SK-N-SH (cell line): ENCODE data around the gene CEP112. TPM values are rescaled to one million over a fixed set of nuclear protein-coding genes. Genes with fewer than 3 reads are reported as not detected.

Source experiments
- CTCF ChIA-PET: fragments of 300-600, 350-600 bp; formaldehyde crosslinking; extraction: SDS; loops from one replicate; lab custom pipeline; 2021; lab: Yijun Ruan, JAX
- POLR2A ChIA-PET: fragments of 350-600 bp; sonication (Branson Sonifier 250); formaldehyde crosslinking; extraction: SDS; loops from one replicate; lab custom pipeline; 2020; ENCODE audit warnings: antibody characterized with exemption, inconsistent platforms; lab: Yijun Ruan, JAX
- DNase-seq: peaks from one replicate; pipeline ENCODE4 v3.0.0; 2012
- H2AFZ ChIP-seq: fragments of 200-600 bp; sonication (generic); 2 replicates; pipeline ENCODE4 v1.8.1; 2016; ENCODE audit warnings: antibody characterized with exemption, mild to moderate bottlenecking, low read depth
- H3F3A ChIP-seq: fragments of 200-600 bp; sonication (generic); replicated peaks from 2 replicates; pipeline ENCODE3; 2016; ENCODE audit warnings: antibody characterized with exemption, mild to moderate bottlenecking; ENCODE audit not compliant: insufficient read depth
- H3K27ac ChIP-seq, 2 experiments: fragments of 200-500 bp in 1 of 2; fragments of 200-600 bp in 1 of 2; sonication (Bioruptor generic) in 1 of 2; sonication (generic), shearing (Covaris generic) in 1 of 2; 2 replicates each; pipeline versions ENCODE4 v1.5.1 to v1.6.1; 2014 to 2016; ENCODE audit warnings: low read depth in 2 of 2, inconsistent platforms in 1 of 2, low read length in 1 of 2, mild to moderate bottlenecking in 1 of 2, mixed read lengths in 1 of 2
- H3K27me3 ChIP-seq: fragments of 200-600 bp; sonication (generic), shearing (Covaris generic); 2 replicates; pipeline ENCODE4 v1.6.1; 2016; ENCODE audit warnings: mixed run types; ENCODE audit not compliant: insufficient read depth
- H3K36me3 ChIP-seq, 2 experiments: fragments of 200-500 bp in 1 of 2; fragments of 200-600 bp in 1 of 2; sonication (Bioruptor generic) in 1 of 2; sonication (generic) in 1 of 2; replicated peaks in 1 of 2; 2 replicates each; pipeline versions ENCODE3 to v1.5.1; 2014 to 2016; ENCODE audit warnings: low read length in 1 of 2, mild to moderate bottlenecking in 1 of 2; ENCODE audit not compliant: insufficient read depth in 2 of 2, control insufficient read depth in 1 of 2
- H3K4me1 ChIP-seq, 2 experiments: fragments of 200-500 bp in 1 of 2; fragments of 200-600 bp in 1 of 2; sonication (Bioruptor generic) in 1 of 2; sonication (generic), shearing (Covaris generic) in 1 of 2; 2 replicates each; pipeline versions ENCODE4 v1.5.1 to v1.6.1; 2014 to 2016; ENCODE audit warnings: low read depth in 1 of 2, low read length in 1 of 2, mixed run types in 1 of 2; ENCODE audit not compliant: insufficient read depth in 2 of 2, control insufficient read depth in 1 of 2
- H3K4me2 ChIP-seq: fragments of 200-600 bp; sonication (generic), shearing (Covaris generic); 2 replicates; pipeline ENCODE4 v1.6.1; 2017; ENCODE audit warnings: mixed run types
- H3K4me3 ChIP-seq, 2 experiments: fragments of 200-500 bp in 1 of 2; fragments of 200-600 bp in 1 of 2; sonication (Bioruptor generic) in 1 of 2; sonication (generic), shearing (Covaris generic) in 1 of 2; 2 replicates each; pipeline versions ENCODE4 v1.5.1 to v1.8.1; 2014 to 2016; ENCODE audit warnings: low read depth in 2 of 2, inconsistent platforms in 1 of 2, low read length in 1 of 2, mild to moderate bottlenecking in 1 of 2, mixed read lengths in 1 of 2, moderate library complexity in 1 of 2
- H3K79me2 ChIP-seq: fragments of 200-600 bp; sonication (generic); 2 replicates; pipeline ENCODE4 v1.8.1; 2017; ENCODE audit warnings: mild to moderate bottlenecking; ENCODE audit not compliant: insufficient read depth
- H3K9ac ChIP-seq: fragments of 200-600 bp; sonication (generic); 2 replicates; pipeline ENCODE4 v1.6.1; 2017; ENCODE audit warnings: mixed run types
- H3K9me2 ChIP-seq: fragments of 200-600 bp; sonication (generic); 2 replicates; pipeline ENCODE4 v1.6.1; 2017; ENCODE audit warnings: mixed run types
- H3K9me3 ChIP-seq: fragments of 200-600 bp; sonication (generic); 2 replicates; pipeline ENCODE4 v1.6.1; 2017; ENCODE audit warnings: mixed run types, mild to moderate bottlenecking, moderate library complexity
- H4K20me1 ChIP-seq: fragments of 200-600 bp; sonication (generic); 2 replicates; pipeline ENCODE4 v1.6.1; 2017; ENCODE audit warnings: mild to moderate bottlenecking, mixed run types; ENCODE audit not compliant: insufficient read depth
- ELF1 ChIP-seq: IDR thresholded peaks from 2 replicates; pipeline ENCODE4 v1.4.0; 2012
- EP300 ChIP-seq, 2 experiments: IDR thresholded peaks; 2 replicates each; pipeline versions ENCODE4 v1.4.0 to v1.6.1; 2012; ENCODE audit warnings: borderline replicate concordance in 1 of 2, low read depth in 1 of 2, low read length in 1 of 2
- FOSL2 ChIP-seq: IDR thresholded peaks from 2 replicates; pipeline ENCODE4 v1.4.0; 2012; ENCODE audit warnings: low read depth, mild to moderate bottlenecking, moderate library complexity, borderline replicate concordance
- FOXJ3 ChIP-seq: sonication (generic); formaldehyde crosslinking; IDR thresholded peaks from 2 replicates; pipeline ENCODE4 v1.5.1; 2020; ENCODE audit warnings: mild to moderate bottlenecking, missing genetic modification reagents
- FOXM1 ChIP-seq: IDR thresholded peaks from 2 replicates; pipeline ENCODE4 v1.4.0; 2012; ENCODE audit warnings: low read depth, mild to moderate bottlenecking
- GABPA ChIP-seq: IDR thresholded peaks from 2 replicates; pipeline ENCODE4 v1.4.0; 2012; ENCODE audit warnings: low read depth, mild to moderate bottlenecking
- GATA2 ChIP-seq: sonication (generic); formaldehyde crosslinking; IDR thresholded peaks from 2 replicates; pipeline ENCODE4 v1.5.0; 2020; ENCODE audit warnings: mild to moderate bottlenecking, missing genetic modification reagents
- MEF2A ChIP-seq: IDR thresholded peaks from 2 replicates; pipeline ENCODE4 v1.4.0; 2012; ENCODE audit warnings: low read depth, borderline replicate concordance
- MXI1 ChIP-seq: IDR thresholded peaks from 2 replicates; pipeline ENCODE4 v1.6.1; 2012; ENCODE audit warnings: mild to moderate bottlenecking, low read depth, low read length, improper control_type of control experiment
- NFIC ChIP-seq: IDR thresholded peaks from 2 replicates; pipeline ENCODE4 v1.4.0; 2012; ENCODE audit warnings: borderline replicate concordance
- NRF1 ChIP-seq: IDR thresholded peaks from 2 replicates; pipeline ENCODE4 v1.6.1; 2012; ENCODE audit warnings: low read depth, mild to moderate bottlenecking, low read length
- RFX5 ChIP-seq: IDR thresholded peaks from 2 replicates; pipeline ENCODE4 v1.6.1; 2012; ENCODE audit warnings: mild to moderate bottlenecking, improper control_type of control experiment, low read length
- RXRA ChIP-seq: IDR thresholded peaks from 2 replicates; pipeline ENCODE4 v1.4.0; 2012; ENCODE audit warnings: low read depth, mild to moderate bottlenecking, borderline replicate concordance
- TAF1 ChIP-seq: IDR thresholded peaks from 2 replicates; pipeline ENCODE4 v1.6.1; 2012; ENCODE audit warnings: low read depth, mild to moderate bottlenecking, low read length, moderate library complexity, borderline replicate concordance
- TCF12 ChIP-seq: IDR thresholded peaks from 2 replicates; pipeline ENCODE4 v1.4.0; 2012
- TEAD4 ChIP-seq: IDR thresholded peaks from 2 replicates; pipeline ENCODE4 v1.4.0; 2012; ENCODE audit warnings: mild to moderate bottlenecking, borderline replicate concordance; ENCODE audit not compliant: insufficient read depth
- WGBS: methylation state at CpG from one replicate; pipeline ENCODE4 v1.1.6; 2017; ENCODE audit warnings: low lambda C conversion rate; 5-methylcytosine and 5-hydroxymethylcytosine counted together
- polyA plus RNA-seq, 3 experiments: library from polyadenylated mRNA; depleted of rRNA; stranded (reverse); fragments of >200 nt; gene quantifications; 2 replicates each; pipeline ENCODE4 v1.2.3, GENCODE V29; 2012
- TF ChIP-seq, protein P1 (sequence below): IDR thresholded peaks from 2 replicates; pipeline ENCODE4 v1.4.0; 2012; ENCODE audit warnings: low read depth, borderline replicate concordance
- TF ChIP-seq, protein P2 (sequence below): IDR thresholded peaks from 2 replicates; pipeline ENCODE4 v1.4.0; 2012; ENCODE audit warnings: low read depth
- TF ChIP-seq, protein P3 (sequence below): fragments of 150-350 bp; IDR thresholded peaks from 2 replicates; pipeline ENCODE4 v1.6.1; 2016; ENCODE audit warnings: mild to moderate bottlenecking, low read depth, low read length
- TF ChIP-seq, protein P4 (sequence below): fragments of 150-350 bp; IDR thresholded peaks from 2 replicates; pipeline ENCODE4 v1.6.1; 2017; ENCODE audit warnings: antibody characterized with exemption, low read length, low read depth, borderline replicate concordance

Gene CEP112
- polyA plus RNA-seq, 1 of the 3 experiments (the other 2 are of a cell fraction): 7.9 TPM

DNA sequence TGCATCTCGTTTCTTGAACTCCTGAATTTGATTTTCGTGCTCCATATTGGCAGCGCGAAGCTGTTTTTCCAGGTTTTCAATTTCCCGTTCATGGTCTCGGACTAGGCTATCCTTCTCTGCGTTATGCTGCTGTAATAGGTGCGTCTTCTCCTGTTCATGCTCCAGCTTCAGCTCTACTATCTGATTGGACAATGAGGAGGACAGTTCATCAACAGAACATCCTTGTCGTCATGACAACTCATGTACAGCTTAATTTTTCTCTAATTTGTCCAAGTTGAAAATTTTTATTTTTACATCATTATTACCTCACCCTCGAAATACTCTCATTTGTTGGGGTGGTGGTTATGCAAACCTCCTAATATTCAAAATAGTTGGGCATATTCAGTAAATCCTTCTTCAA is 289.8 kb downstream of the CEP112 start:
- Histone ChIP-seq H3K27ac (no peak overlapping the region), H3K9ac (no peak overlapping the region), H3K9me3 (no peaks in the 10 kb centered on the region), H3K27me3 (no peaks in the 10 kb centered on the region), H3K79me2 (no peaks in the 10 kb centered on the region), H3K4me2 (no peak overlapping the region), H3F3A (no peaks in the 10 kb centered on the region), H3K36me3 (no peaks in the 10 kb centered on the region), H2AFZ (no peak overlapping the region), H3K4me3 (no peak overlapping the region), H3K9me2 (no peaks in the 10 kb centered on the region), H4K20me1 (no peaks in the 10 kb centered on the region), H3K4me1 (peaks cover 0 to 7% of the 10 kb centered on the region in 2 experiments; a peak in 2 of 4 replicates)
- CTCF ChIA-PET: interaction anchor here (0.9 kb wide), 1 partner anchor 14 kb away, joined by 4 read pairs; no protein-coding TSS in a partner anchor
- DNase-seq: no peak
- TF ChIP-seq RXRA: no peak
- no peak for TF ChIP-seq MEF2A
- TF ChIP-seq FOSL2: no peak
- no peak for TF ChIP-seq TAF1
- no peak for TF ChIP-seq TEAD4
- TF ChIP-seq, protein P1, sequence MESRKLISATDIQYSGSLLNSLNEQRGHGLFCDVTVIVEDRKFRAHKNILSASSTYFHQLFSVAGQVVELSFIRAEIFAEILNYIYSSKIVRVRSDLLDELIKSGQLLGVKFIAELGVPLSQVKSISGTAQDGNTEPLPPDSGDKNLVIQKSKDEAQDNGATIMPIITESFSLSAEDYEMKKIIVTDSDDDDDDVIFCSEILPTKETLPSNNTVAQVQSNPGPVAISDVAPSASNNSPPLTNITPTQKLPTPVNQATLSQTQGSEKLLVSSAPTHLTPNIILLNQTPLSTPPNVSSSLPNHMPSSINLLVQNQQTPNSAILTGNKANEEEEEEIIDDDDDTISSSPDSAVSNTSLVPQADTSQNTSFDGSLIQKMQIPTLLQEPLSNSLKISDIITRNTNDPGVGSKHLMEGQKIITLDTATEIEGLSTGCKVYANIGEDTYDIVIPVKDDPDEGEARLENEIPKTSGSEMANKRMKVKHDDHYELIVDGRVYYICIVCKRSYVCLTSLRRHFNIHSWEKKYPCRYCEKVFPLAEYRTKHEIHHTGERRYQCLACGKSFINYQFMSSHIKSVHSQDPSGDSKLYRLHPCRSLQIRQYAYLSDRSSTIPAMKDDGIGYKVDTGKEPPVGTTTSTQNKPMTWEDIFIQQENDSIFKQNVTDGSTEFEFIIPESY: no peak
- no peak for TF ChIP-seq TCF12
- no peak for TF ChIP-seq ELF1
- TF ChIP-seq FOXM1: no peak
- TF ChIP-seq FOXJ3: no peak
- TF ChIP-seq GATA2 (CRISPR knock-in tag): no peak
- no peak for TF ChIP-seq MXI1
- TF ChIP-seq NRF1: no peak
- TF ChIP-seq, protein P2, sequence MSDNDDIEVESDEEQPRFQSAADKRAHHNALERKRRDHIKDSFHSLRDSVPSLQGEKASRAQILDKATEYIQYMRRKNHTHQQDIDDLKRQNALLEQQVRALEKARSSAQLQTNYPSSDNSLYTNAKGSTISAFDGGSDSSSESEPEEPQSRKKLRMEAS: no peak
- 93% methylated on average over 10 of the region's 10 CpGs for WGBS
- POLR2A ChIA-PET: no interaction called here

GRCh38 chr17:65901394-65901793 is 290.5 kb downstream of the CEP112 start:
- Histone ChIP-seq H3K27me3 (no peaks in the 10 kb centered on the region), H3K4me1 (peaks cover 0 to 7% of the 10 kb centered on the region in 2 experiments; a peak in 2 of 4 replicates), H3K9me3 (no peaks in the 10 kb centered on the region), H3K4me2 (no peak overlapping the region), H3K27ac (no peak overlapping the region), H3K9ac (no peak overlapping the region), H3K79me2 (no peaks in the 10 kb centered on the region), H3K9me2 (no peaks in the 10 kb centered on the region), H3F3A (no peaks in the 10 kb centered on the region), H3K36me3 (no peaks in the 10 kb centered on the region), H2AFZ (no peak overlapping the region), H4K20me1 (no peaks in the 10 kb centered on the region), H3K4me3 (no peak overlapping the region)
- DNase-seq: peak; percentile 15
- TF ChIP-seq RXRA (no peak), FOSL2 (no peak), GABPA (no peak), GATA2 (CRISPR knock-in tag) (peak; percentile 73), EP300 (IDR thresholded peaks at IDR 0.05; ENCODE audit: borderline replicate concordance in 1 of 2, low read depth in 1 of 2, low read length in 1 of 2) (peak in 1 of 2 experiments; percentile 65; a peak in 1 of 4 replicates), MXI1 (0 out of 2 replicates have a peak, but pooled peaks have one; percentile 21), NFIC (no peak), FOXJ3 (no peak), ELF1 (no peak), RFX5 (no peak)
- TF ChIP-seq, protein P1: no peak
- TF ChIP-seq, protein P3, sequence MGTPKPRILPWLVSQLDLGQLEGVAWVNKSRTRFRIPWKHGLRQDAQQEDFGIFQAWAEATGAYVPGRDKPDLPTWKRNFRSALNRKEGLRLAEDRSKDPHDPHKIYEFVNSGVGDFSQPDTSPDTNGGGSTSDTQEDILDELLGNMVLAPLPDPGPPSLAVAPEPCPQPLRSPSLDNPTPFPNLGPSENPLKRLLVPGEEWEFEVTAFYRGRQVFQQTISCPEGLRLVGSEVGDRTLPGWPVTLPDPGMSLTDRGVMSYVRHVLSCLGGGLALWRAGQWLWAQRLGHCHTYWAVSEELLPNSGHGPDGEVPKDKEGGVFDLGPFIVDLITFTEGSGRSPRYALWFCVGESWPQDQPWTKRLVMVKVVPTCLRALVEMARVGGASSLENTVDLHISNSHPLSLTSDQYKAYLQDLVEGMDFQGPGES: no peak
- TF ChIP-seq, protein P4, sequence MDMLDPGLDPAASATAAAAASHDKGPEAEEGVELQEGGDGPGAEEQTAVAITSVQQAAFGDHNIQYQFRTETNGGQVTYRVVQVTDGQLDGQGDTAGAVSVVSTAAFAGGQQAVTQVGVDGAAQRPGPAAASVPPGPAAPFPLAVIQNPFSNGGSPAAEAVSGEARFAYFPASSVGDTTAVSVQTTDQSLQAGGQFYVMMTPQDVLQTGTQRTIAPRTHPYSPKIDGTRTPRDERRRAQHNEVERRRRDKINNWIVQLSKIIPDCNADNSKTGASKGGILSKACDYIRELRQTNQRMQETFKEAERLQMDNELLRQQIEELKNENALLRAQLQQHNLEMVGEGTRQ: no peak
- POLR2A ChIA-PET: no interaction called here
- CTCF ChIA-PET: interaction anchor here (0.8 kb wide), 1 partner anchor 20 kb away, joined by 4 read pairs; no protein-coding TSS in a partner anchor
